ENCODE results near the gene SMIM15.
"Not testable (repeated sequence)": the region's sequence is repeated elsewhere in the genome, so short reads cannot be mapped to it uniquely, and the experiment has no call there.

DNA sequence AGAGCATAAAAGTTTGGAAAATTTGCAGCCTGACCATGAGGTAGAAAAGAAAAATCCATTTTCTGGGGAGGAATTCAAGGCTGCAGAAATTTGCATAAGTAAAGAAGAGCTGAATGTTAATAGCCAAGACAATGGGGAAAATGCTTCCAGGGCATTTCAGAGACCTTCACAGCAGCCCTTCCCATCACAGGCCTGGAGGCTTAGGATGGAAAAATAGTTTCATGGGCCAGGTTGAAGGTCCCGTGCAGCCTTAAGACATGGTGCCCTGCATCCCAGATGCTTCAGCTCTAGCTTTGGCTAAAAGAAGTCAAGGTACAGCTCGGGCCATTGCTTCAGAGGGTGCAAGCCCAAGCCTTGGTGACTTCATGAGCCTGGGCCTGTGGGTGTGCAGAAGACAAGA, 25.6 kb upstream of the SMIM15 start:
- TF ChIP-seq, protein P1, sequence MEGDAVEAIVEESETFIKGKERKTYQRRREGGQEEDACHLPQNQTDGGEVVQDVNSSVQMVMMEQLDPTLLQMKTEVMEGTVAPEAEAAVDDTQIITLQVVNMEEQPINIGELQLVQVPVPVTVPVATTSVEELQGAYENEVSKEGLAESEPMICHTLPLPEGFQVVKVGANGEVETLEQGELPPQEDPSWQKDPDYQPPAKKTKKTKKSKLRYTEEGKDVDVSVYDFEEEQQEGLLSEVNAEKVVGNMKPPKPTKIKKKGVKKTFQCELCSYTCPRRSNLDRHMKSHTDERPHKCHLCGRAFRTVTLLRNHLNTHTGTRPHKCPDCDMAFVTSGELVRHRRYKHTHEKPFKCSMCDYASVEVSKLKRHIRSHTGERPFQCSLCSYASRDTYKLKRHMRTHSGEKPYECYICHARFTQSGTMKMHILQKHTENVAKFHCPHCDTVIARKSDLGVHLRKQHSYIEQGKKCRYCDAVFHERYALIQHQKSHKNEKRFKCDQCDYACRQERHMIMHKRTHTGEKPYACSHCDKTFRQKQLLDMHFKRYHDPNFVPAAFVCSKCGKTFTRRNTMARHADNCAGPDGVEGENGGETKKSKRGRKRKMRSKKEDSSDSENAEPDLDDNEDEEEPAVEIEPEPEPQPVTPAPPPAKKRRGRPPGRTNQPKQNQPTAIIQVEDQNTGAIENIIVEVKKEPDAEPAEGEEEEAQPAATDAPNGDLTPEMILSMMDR (IDR thresholded peaks at IDR 0.05), result not testable (repeated sequence)
- TF ChIP-seq, protein P2, sequence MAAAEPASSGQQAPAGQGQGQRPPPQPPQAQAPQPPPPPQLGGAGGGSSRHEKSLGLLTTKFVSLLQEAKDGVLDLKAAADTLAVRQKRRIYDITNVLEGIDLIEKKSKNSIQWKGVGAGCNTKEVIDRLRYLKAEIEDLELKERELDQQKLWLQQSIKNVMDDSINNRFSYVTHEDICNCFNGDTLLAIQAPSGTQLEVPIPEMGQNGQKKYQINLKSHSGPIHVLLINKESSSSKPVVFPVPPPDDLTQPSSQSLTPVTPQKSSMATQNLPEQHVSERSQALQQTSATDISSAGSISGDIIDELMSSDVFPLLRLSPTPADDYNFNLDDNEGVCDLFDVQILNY (CRISPR knock-in tag; IDR thresholded peaks at IDR 0.05), result not testable (repeated sequence)
- not testable (repeated sequence) for TF ChIP-seq MYBL2 (CRISPR knock-in tag; IDR thresholded peaks at IDR 0.05); CBFB (CRISPR knock-in tag; IDR thresholded peaks at IDR 0.05; ENCODE audit: low read depth); SMAD3 (CRISPR knock-in tag; IDR thresholded peaks at IDR 0.05; ENCODE audit: borderline replicate concordance); NR2C2 (CRISPR knock-in tag; IDR thresholded peaks at IDR 0.05); TCF7 (CRISPR knock-in tag; IDR thresholded peaks at IDR 0.05; ENCODE audit: low read depth); NFYB (CRISPR knock-in tag; conservative IDR thresholded peaks at IDR 0.05; ENCODE audit: low read depth); CREB1 (CRISPR knock-in tag; IDR thresholded peaks at IDR 0.05); TEAD1 (CRISPR knock-in tag; IDR thresholded peaks at IDR 0.05); FOXK1 (CRISPR knock-in tag; IDR thresholded peaks at IDR 0.05)
- TF ChIP-seq, protein P3, sequence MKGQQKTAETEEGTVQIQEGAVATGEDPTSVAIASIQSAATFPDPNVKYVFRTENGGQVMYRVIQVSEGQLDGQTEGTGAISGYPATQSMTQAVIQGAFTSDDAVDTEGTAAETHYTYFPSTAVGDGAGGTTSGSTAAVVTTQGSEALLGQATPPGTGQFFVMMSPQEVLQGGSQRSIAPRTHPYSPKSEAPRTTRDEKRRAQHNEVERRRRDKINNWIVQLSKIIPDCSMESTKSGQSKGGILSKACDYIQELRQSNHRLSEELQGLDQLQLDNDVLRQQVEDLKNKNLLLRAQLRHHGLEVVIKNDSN (CRISPR knock-in tag; IDR thresholded peaks at IDR 0.05), result not testable (repeated sequence)
- TF ChIP-seq, protein P4, sequence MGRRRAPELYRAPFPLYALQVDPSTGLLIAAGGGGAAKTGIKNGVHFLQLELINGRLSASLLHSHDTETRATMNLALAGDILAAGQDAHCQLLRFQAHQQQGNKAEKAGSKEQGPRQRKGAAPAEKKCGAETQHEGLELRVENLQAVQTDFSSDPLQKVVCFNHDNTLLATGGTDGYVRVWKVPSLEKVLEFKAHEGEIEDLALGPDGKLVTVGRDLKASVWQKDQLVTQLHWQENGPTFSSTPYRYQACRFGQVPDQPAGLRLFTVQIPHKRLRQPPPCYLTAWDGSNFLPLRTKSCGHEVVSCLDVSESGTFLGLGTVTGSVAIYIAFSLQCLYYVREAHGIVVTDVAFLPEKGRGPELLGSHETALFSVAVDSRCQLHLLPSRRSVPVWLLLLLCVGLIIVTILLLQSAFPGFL (CRISPR knock-in tag; IDR thresholded peaks at IDR 0.05; ENCODE audit: borderline replicate concordance), result not testable (repeated sequence)
- TF ChIP-seq, protein P5, sequence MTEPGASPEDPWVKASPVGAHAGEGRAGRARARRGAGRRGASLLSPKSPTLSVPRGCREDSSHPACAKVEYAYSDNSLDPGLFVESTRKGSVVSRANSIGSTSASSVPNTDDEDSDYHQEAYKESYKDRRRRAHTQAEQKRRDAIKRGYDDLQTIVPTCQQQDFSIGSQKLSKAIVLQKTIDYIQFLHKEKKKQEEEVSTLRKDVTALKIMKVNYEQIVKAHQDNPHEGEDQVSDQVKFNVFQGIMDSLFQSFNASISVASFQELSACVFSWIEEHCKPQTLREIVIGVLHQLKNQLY (CRISPR knock-in tag; IDR thresholded peaks at IDR 0.05), result not testable (repeated sequence)

Data from WTC11 (cell line).